Mucosa of rectum (tissue), 2 donors: ENCODE measurements around the gene RIMKLB.
"Not testable (repeated sequence)": the region's sequence is repeated elsewhere in the genome, so short reads cannot be mapped to it uniquely, and the experiment has no call there.

Source experiments
- H3K27ac ChIP-seq, 2 donors: one replicate each; pipeline ENCODE4 v1.7.0; 2013; ENCODE audit warnings: inconsistent platforms in 2 of 2, low read depth in 2 of 2, low read length in 2 of 2
- H3K27me3 ChIP-seq, 2 donors: one replicate each; pipeline ENCODE4 v1.7.0; 2013; ENCODE audit warnings: low read length in 2 of 2; ENCODE audit not compliant: control insufficient read depth in 2 of 2, insufficient read depth in 2 of 2
- H3K36me3 ChIP-seq, 2 donors: one replicate each; pipeline ENCODE4 v1.7.0; 2013; ENCODE audit warnings: low read length in 2 of 2; ENCODE audit not compliant: control insufficient read depth in 2 of 2, insufficient read depth in 2 of 2
- H3K4me1 ChIP-seq, 2 donors: one replicate each; pipeline ENCODE4 v1.7.0; 2013; ENCODE audit warnings: low read length in 2 of 2, mild to moderate bottlenecking in 1 of 2; ENCODE audit not compliant: control insufficient read depth in 2 of 2, insufficient read depth in 2 of 2
- H3K4me3 ChIP-seq, 2 donors: one replicate each; pipeline ENCODE4 v1.7.0; 2013; ENCODE audit warnings: low read length in 2 of 2
- H3K9ac ChIP-seq, 2 donors: one replicate each; pipeline ENCODE4 v1.7.0; 2013; ENCODE audit warnings: low read length in 2 of 2, low read depth in 1 of 2, mild to moderate bottlenecking in 1 of 2
- H3K9me3 ChIP-seq, 2 donors: one replicate each; pipeline ENCODE4 v1.7.0; 2013; ENCODE audit warnings: low read length in 2 of 2; ENCODE audit not compliant: control insufficient read depth in 2 of 2
- donor health status: healthy.
- donor health status: Normal muscosa, but diverticular disease.

The RIMKLB gene

GRCh38 chr12:8785499-8785898, 87.7 kb downstream of the RIMKLB start:
- Histone ChIP-seq H3K36me3 (no peaks in the 10 kb centered on the region), H3K4me3 (no peak overlapping the region), H3K9me3 (no peaks in the 10 kb centered on the region), H3K9ac (no peak overlapping the region), H3K4me1 (no peaks in the 10 kb centered on the region), H3K27me3 (no peaks in the 10 kb centered on the region), H3K27ac (no peak overlapping the region)

GRCh38 chr12:8787206-8787605, 89.4 kb downstream of the RIMKLB start:
- H3K27me3 ChIP-seq, H3K27ac ChIP-seq, H3K36me3 ChIP-seq, H3K4me3 ChIP-seq, H3K9ac ChIP-seq, H3K4me1 ChIP-seq, H3K9me3 ChIP-seq: not testable (repeated sequence)

GRCh38 chr12:8788706-8789105, 90.9 kb downstream of the RIMKLB start:
- not testable (repeated sequence) for H3K9me3 ChIP-seq, H3K27ac ChIP-seq, H3K4me1 ChIP-seq, H3K36me3 ChIP-seq, H3K4me3 ChIP-seq, H3K27me3 ChIP-seq, H3K9ac ChIP-seq

DNA sequence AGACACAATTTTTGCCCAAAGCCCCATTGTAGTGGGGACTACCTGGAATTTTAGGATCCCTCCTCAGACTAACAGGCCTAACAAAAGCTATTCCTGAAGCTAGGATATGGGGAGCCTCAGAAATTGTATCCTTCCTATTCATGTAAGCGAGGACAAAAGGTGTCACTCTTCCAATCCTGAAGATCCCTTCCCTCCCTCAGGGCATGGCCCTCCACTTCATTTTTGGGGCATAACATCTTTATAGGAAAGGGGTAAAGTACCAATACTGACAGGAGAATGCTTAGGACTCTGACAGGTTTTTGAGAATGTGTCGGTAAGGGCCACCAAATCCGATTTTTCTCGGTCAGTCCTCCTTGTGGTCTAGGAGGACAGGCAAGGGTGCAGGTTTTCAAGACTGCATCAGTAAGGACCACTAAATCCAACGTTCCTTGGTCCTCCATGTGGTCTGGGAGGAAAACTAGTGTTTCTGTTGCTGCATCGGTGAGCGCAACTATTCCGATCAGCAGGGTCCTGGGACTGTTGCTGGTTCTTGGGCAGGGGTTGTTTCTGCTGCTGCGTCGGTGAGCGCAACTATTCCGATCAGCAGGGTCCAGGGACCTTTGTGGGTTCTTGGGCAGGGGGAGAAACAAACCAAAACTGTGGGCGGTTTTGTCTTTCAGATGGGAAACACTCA, 91.7 kb downstream of the RIMKLB start:
- not testable (repeated sequence) for H3K4me1 ChIP-seq

DNA sequence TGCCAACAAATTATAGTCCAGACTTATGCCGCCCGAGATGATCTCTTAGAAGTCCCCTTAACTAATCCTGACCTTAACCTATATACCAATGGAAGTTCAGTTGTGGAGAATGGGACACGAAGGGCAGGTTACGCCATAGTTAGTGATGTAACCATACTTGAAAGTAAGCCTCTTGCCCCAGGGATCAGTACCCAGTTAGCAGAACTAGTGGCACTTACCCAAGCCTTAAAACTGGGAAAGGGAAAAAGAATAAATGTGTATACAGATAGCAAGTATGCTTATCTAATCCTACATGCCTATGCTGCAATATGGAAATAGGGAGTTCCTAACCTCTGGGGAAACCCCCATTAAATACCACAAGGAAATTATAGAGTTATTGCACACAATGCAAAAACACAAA, 95.4 kb downstream of the RIMKLB start:
- H3K4me1 ChIP-seq, H3K9ac ChIP-seq, H3K27me3 ChIP-seq, H3K27ac ChIP-seq, H3K9me3 ChIP-seq, H3K4me3 ChIP-seq, H3K36me3 ChIP-seq: not testable (repeated sequence)

More for the DNA sequence above, 91.7 kb downstream of the RIMKLB start:
- H3K27me3 ChIP-seq, H3K9ac ChIP-seq, H3K27ac ChIP-seq, H3K36me3 ChIP-seq, H3K4me3 ChIP-seq, H3K9me3 ChIP-seq: not testable (repeated sequence)

- not testable (repeated sequence) for H3K4me3 ChIP-seq, H3K27ac ChIP-seq, H3K27me3 ChIP-seq, H3K4me1 ChIP-seq, H3K9me3 ChIP-seq, H3K9ac ChIP-seq, H3K36me3 ChIP-seq
Measured at GRCh38 chr12:8794611-8795010, 96.8 kb downstream of the RIMKLB start.

GRCh38 chr12:8796831-8797626, 99.2 kb downstream of the RIMKLB start:
- Histone ChIP-seq H3K9ac (no peak overlapping the region), H3K36me3 (no peaks in the 10 kb centered on the region), H3K27ac (no peak overlapping the region), H3K4me3 (no peak overlapping the region), H3K4me1 (no peaks in the 10 kb centered on the region), H3K27me3 (no peaks in the 10 kb centered on the region), H3K9me3 (no peaks in the 10 kb centered on the region)

GRCh38 chr12:8801213-8801612, 103.4 kb downstream of the RIMKLB start:
- H3K9ac ChIP-seq, H3K9me3 ChIP-seq, H3K4me1 ChIP-seq, H3K27me3 ChIP-seq, H3K27ac ChIP-seq, H3K4me3 ChIP-seq, H3K36me3 ChIP-seq: not testable (repeated sequence)

DNA sequence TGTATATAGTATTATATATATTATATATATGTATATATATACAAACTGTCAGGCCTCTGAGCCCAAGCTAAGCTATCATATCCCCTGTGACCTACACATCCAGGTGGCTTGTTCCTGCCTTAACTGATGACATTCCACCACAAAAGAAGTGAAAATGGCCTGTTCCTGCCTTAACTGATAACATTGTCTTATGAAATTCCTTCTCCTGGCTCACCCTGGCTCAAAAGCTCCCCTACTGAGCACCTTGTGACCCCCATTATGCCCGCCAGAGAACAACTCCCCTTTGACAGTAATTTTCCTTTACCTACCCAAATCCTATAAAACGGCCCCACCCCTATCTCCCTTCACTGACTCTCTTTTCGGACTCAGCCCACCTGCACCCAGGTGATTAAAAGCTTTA, 107.0 kb downstream of the RIMKLB start:
- not testable (repeated sequence) for H3K9ac ChIP-seq, H3K9me3 ChIP-seq, H3K27ac ChIP-seq, H3K27me3 ChIP-seq, H3K4me3 ChIP-seq, H3K4me1 ChIP-seq, H3K36me3 ChIP-seq

GRCh38 chr12:8805487-8805886, 107.7 kb downstream of the RIMKLB start:
- H3K4me3 ChIP-seq, H3K9me3 ChIP-seq, H3K36me3 ChIP-seq, H3K4me1 ChIP-seq, H3K9ac ChIP-seq, H3K27ac ChIP-seq, H3K27me3 ChIP-seq: not testable (repeated sequence)
